Measurements from ENCODE around the gene CRYBB3.

DNA sequence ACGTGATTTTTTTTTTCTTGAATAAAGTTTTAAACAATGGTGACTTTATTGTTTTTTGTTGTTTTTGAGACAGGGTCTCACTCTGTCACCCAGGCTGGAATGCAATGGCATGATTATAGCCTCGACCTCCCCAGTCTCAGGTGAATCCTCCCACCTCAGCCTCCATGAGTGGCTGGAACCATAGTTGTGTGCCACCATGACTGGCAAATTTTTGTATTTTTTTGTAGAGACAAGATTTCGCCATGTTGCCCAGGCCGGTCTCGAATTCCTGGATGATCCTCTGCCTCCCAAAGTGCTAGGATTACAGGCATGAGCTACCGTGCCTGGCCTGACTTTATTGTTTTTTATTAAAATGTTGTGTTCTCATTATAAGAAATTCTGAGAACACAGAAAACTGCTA lies 12.2 kb upstream of the CRYBB3 start:
- no peak for TF ChIP-seq EZH2 (IDR thresholded peaks at IDR 0.05; ENCODE audit: insufficient read depth, low read length)
- TF ChIP-seq, protein P1, sequence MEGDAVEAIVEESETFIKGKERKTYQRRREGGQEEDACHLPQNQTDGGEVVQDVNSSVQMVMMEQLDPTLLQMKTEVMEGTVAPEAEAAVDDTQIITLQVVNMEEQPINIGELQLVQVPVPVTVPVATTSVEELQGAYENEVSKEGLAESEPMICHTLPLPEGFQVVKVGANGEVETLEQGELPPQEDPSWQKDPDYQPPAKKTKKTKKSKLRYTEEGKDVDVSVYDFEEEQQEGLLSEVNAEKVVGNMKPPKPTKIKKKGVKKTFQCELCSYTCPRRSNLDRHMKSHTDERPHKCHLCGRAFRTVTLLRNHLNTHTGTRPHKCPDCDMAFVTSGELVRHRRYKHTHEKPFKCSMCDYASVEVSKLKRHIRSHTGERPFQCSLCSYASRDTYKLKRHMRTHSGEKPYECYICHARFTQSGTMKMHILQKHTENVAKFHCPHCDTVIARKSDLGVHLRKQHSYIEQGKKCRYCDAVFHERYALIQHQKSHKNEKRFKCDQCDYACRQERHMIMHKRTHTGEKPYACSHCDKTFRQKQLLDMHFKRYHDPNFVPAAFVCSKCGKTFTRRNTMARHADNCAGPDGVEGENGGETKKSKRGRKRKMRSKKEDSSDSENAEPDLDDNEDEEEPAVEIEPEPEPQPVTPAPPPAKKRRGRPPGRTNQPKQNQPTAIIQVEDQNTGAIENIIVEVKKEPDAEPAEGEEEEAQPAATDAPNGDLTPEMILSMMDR (IDR thresholded peaks at IDR 0.05; ENCODE audit: insufficient read depth, low read depth, low read length), result no peak

Data from astrocyte (in vitro differentiated cells and primary cell).